ENCODE data around the gene CACNA1B. TPM values are rescaled to one million over a fixed set of nuclear protein-coding genes. Genes with fewer than 3 reads are reported as not detected.

CACNA1B gene
- total and polyA plus RNA-seq, 2 of the 13 experiments (the other 11 are each of a cell fraction or from before 2014, with no cell fraction given): under 0.01 to 0.04 TPM

GRCh38 chr9:138042146-138042545 lies 164.6 kb downstream of the CACNA1B start:
- H3K27ac ChIP-seq (ENCODE audit: extremely low read length, insufficient read depth, low read length): no peak overlapping the region
- WGBS (ENCODE audit: low lambda C conversion rate): 52% methylated on average over 7 of the region's 7 CpGs
- FAIRE-seq: no peak
- H3K36me3 ChIP-seq (replicated peaks in 1 of 2; ENCODE audit: control insufficient read depth in 1 of 2, insufficient read depth in 2 of 2, low read length in 2 of 2): no peaks in the 10 kb centered on the region
- no peaks in the 10 kb centered on the region for H3K79me2 ChIP-seq (ENCODE audit: insufficient read depth, low read length)
- no peak for DNase-seq (ENCODE audit: low spot score)
- no peaks in the 10 kb centered on the region for H4K20me1 ChIP-seq (ENCODE audit: insufficient read depth, low read length)
- no peak for ATAC-seq
- intact Hi-C loops (cut with micrococcal nuclease; ENCODE audit: unreplicated experiment) (no loop called here), in situ Hi-C loops (cut with HindIII; ENCODE audit: extremely low pct_ligation_motif_present, low pct_unique_long_range_greater_than_20kb) (no loop called here)
- no peaks in the 10 kb centered on the region for H3K9me3 ChIP-seq (ENCODE audit: low read length)
- H3K4me3 ChIP-seq (replicated peaks in 1 of 3; ENCODE audit: insufficient read depth in 1 of 3, low read depth in 2 of 3, low read length in 3 of 3): no peak overlapping the region
- H3K27me3 ChIP-seq (ENCODE audit: control insufficient read depth in 1 of 2, insufficient read depth in 2 of 2, low read length in 2 of 2): peaks cover 7 to 46% of the 10 kb centered on the region in 2 experiments; a peak in 4 of 5 replicates
- no peaks in the 10 kb centered on the region for H3K4me1 ChIP-seq (ENCODE audit: insufficient read depth, low read length)
- H3K9ac ChIP-seq (ENCODE audit: insufficient read depth, low read depth, low read length): no peak overlapping the region
- TF ChIP-seq ZNF775 (CRISPR knock-in tag; IDR thresholded peaks at IDR 0.05; ENCODE audit: borderline replicate concordance) (no peak), USF2 (IDR thresholded peaks at IDR 0.05; ENCODE audit: low read depth, low read length) (no peak), USF2 (CRISPR knock-in tag; IDR thresholded peaks at IDR 0.05; ENCODE audit: borderline replicate concordance) (no peak), ZNF558 (CRISPR knock-in tag; IDR thresholded peaks at IDR 0.05; ENCODE audit: borderline replicate concordance) (no peak), GLMP (CRISPR knock-in tag; IDR thresholded peaks at IDR 0.05; ENCODE audit: borderline replicate concordance) (no peak), ZNF670 (CRISPR knock-in tag; IDR thresholded peaks at IDR 0.05; ENCODE audit: borderline replicate concordance) (no peak), ATM (IDR thresholded peaks at IDR 0.05; ENCODE audit: borderline replicate concordance) (no peak), DBP (CRISPR knock-in tag; IDR thresholded peaks at IDR 0.05; ENCODE audit: not compliant biosample characterization) (no peak), ZBTB8A (CRISPR knock-in tag; IDR thresholded peaks at IDR 0.05; ENCODE audit: borderline replicate concordance, low read depth) (no peak), HOXA9 (CRISPR knock-in tag; IDR thresholded peaks at IDR 0.05; ENCODE audit: borderline replicate concordance) (no peak), ZNF432 (CRISPR knock-in tag; IDR thresholded peaks at IDR 0.05; ENCODE audit: borderline replicate concordance) (no peak), DDIT3 (CRISPR knock-in tag; IDR thresholded peaks at IDR 0.05) (no peak), ZNF782 (CRISPR knock-in tag; IDR thresholded peaks at IDR 0.05; ENCODE audit: borderline replicate concordance) (no peak), PRMT3 (CRISPR knock-in tag; IDR thresholded peaks at IDR 0.05; ENCODE audit: borderline replicate concordance, low read depth) (no peak), ZFP36L1 (CRISPR knock-in tag; IDR thresholded peaks at IDR 0.05) (no peak), GLI4 (CRISPR knock-in tag; IDR thresholded peaks at IDR 0.05; ENCODE audit: borderline replicate concordance) (no peak), BRF2 (CRISPR knock-in tag; IDR thresholded peaks at IDR 0.05) (no peak)
- CTCF ChIA-PET (ENCODE audit: low intra/inter-chr PET ratio, low total read pairs): no interaction called here
- no TSS peak for BruUV-seq (replicated peaks)
- no peak overlapping the region for H3K4me2 ChIP-seq (ENCODE audit: low read depth, low read length)
- POLR2A ChIA-PET: no interaction called here
- no peak overlapping the region for H2AFZ ChIP-seq (ENCODE audit: low read length)

Measured in HepG2 (cell line).